MM.1S (cell line): ENCODE results near the gene SHTN1.

Source experiments
- EZH2 ChIP-seq: fragments of 300-600 bp; sonication (generic); optimal IDR thresholded peaks from 2 replicates; pipeline ENCODE3; 2017; ENCODE audit warnings: low read depth, mild to moderate bottlenecking, antibody characterized with exemption, low read length, mixed read lengths
- EZH2phosphoT487 ChIP-seq: fragments of 300-600 bp; sonication (generic); IDR thresholded peaks from 2 replicates; pipeline ENCODE4 v1.6.1; 2018; ENCODE audit warnings: antibody characterized with exemption, low read length
- TF ChIP-seq, protein P1 (sequence below): fragments of 300-600 bp; sonication (generic); IDR thresholded peaks from 2 replicates; pipeline ENCODE4 v1.5.1; 2016; ENCODE audit warnings: antibody characterized with exemption, low read length, mixed read lengths

DNA sequence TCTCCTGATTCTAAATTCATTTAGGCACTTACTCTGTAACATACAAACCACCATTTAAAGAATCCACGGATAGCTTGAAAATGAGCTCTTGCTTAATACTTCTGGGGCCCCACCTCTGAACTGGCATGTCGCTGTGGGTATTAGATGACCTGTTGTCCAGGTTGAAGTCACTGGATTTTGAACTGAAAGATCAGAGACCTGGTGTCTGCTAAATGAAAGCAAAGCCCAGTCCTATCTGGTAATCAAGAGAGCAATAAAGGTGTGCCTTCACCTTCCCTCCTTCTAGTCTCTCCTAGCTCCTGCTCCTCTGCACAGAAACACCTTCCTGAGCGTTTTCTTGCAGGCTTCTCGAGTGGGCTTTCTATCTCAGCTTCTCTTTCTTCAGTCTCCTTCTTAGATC, 151.3 kb downstream of the SHTN1 start:
- TF ChIP-seq EZH2 (no peak), EZH2phosphoT487 (no peak)
- TF ChIP-seq, protein P1, sequence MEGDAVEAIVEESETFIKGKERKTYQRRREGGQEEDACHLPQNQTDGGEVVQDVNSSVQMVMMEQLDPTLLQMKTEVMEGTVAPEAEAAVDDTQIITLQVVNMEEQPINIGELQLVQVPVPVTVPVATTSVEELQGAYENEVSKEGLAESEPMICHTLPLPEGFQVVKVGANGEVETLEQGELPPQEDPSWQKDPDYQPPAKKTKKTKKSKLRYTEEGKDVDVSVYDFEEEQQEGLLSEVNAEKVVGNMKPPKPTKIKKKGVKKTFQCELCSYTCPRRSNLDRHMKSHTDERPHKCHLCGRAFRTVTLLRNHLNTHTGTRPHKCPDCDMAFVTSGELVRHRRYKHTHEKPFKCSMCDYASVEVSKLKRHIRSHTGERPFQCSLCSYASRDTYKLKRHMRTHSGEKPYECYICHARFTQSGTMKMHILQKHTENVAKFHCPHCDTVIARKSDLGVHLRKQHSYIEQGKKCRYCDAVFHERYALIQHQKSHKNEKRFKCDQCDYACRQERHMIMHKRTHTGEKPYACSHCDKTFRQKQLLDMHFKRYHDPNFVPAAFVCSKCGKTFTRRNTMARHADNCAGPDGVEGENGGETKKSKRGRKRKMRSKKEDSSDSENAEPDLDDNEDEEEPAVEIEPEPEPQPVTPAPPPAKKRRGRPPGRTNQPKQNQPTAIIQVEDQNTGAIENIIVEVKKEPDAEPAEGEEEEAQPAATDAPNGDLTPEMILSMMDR: no peak
